IPS DF 6.9 (cell line): ENCODE measurements around the gene ME1.

Experiments
- DNase-seq: peaks from one replicate; pipeline ENCODE4 v3.0.0-alpha.2; 2013; ENCODE audit warnings: low read depth, low spot score
- H3K27ac ChIP-seq: one replicate; pipeline ENCODE4 v1.5.1; 2013; ENCODE audit warnings: low read length, control low read depth
- H3K27me3 ChIP-seq: 2 replicates; pipeline ENCODE4 v1.6.1; 2013; ENCODE audit warnings: mild to moderate bottlenecking, low read length; ENCODE audit not compliant: control insufficient read depth, insufficient read depth
- H3K36me3 ChIP-seq: 2 replicates; pipeline ENCODE4 v1.6.1; 2013; ENCODE audit warnings: low read length; ENCODE audit not compliant: control insufficient read depth, insufficient read depth
- H3K4me1 ChIP-seq: 2 replicates; pipeline ENCODE4 v1.6.1; 2013; ENCODE audit warnings: low read length; ENCODE audit not compliant: control insufficient read depth, insufficient read depth
- H3K4me3 ChIP-seq: 2 replicates; pipeline ENCODE4 v1.5.1; 2013; ENCODE audit warnings: mild to moderate bottlenecking, low read length
- H3K9me3 ChIP-seq: 2 replicates; pipeline ENCODE4 v1.6.1; 2013; ENCODE audit warnings: low read length, inconsistent platforms; ENCODE audit not compliant: control insufficient read depth, insufficient read depth
- WGBS: extraction: QIAGEN DNeasy Blood & Tissue Kit; methylation state at CpG from one replicate; pipeline ENCODE4 v1.1.7; 2013; ENCODE audit warnings: mixed read lengths, missing lambda C conversion rate; ENCODE audit not compliant: insufficient read length, insufficient coverage; 5-methylcytosine and 5-hydroxymethylcytosine counted together

The ME1 gene

DNA sequence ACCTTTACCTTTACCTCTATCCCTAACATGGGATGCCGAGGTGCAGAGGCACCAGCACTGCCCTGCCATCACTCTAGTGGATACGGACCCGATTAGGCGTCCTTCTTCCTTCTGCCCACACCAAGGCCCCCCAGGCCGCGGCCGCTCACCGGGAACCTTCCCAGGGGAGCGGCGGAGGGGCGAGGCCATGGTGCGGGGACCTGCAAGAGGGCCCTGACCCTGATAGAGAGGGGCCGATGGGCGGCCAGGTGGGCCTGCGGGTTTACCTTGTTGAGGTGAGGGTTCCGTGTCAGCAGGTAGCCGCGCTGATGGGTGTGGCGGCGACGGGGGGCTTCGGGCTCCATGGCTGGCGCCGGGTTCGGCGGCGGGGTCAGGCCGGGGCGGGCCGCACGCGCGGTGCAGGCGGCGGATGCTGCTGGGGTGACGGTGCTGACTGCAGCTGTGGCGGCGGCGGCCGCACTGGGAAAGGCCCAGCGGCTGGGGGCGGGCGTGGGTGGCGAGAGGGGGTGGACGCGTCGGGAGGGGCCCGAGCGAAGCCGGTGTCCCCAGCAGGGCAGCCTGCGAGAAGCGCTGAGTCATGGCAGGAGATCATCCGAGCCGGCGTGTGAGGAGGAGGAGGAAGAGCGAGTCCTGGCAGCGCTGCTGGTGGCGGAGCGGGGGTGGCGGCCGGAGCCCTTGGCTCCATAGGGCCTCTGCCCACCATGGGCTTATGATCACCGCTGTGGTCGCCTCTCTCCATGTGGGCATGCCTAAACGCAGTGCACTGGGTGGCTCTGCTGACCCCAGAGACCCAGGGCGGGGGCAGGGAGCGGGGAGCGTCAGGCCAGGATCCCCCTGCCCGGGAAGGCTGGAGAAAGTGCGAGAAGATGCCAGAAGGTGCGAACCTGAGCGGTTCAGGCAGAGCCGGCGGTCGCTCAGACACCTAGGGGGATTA is at the start of gene ME1:
Gene ME1 (minus strand): TSS at position 441 of the 934 bp plus-strand sequence. CDS start 97 bp downstream, at position 344.
- Histone ChIP-seq H3K9me3 (no peaks in the 10 kb centered on the region), H3K4me1 (no peaks in the 10 kb centered on the region; the same call in 1 of the 2 replicates), H3K36me3 (no peaks in the 10 kb centered on the region), H3K4me3 (peak within 1 kb of the TSS; percentile 58; the same call in 1 of the 2 replicates), H3K27me3 (no peaks in the 10 kb centered on the region), H3K27ac (no peak within 1 kb of the TSS)
- no peak for DNase-seq
- no CpG with 5 or more reads among the region's 74 CpGs for WGBS

DNA sequence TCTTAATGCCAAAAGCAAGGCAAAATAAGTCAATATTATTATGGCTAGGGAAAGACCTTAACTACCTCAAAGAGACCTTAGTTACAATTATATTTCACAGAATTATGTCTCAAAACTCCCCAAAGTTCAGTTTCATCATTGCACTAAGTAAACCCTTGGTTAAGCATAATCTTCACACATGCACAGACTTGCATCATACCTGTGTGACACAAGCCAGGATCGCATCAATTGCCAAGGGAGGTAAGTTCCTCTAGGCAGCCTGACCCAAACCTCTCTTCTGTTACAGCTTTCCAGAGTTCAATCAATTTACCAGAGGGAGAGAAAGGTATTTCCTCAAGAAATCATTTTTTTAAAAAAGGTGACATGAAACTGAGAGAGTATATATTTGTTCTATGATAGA is 49.6 kb upstream of the ME1 start:
- no peak overlapping the region for H3K4me3 ChIP-seq
- DNase-seq, result no peak
- no CpG with 5 or more reads among the region's 1 CpG for WGBS
- no peaks in the 10 kb centered on the region for H3K4me1 ChIP-seq
- no peak overlapping the region for H3K27ac ChIP-seq
- H3K36me3 ChIP-seq, result no peaks in the 10 kb centered on the region
- H3K9me3 ChIP-seq, result no peaks in the 10 kb centered on the region
- no peaks in the 10 kb centered on the region for H3K27me3 ChIP-seq

DNA sequence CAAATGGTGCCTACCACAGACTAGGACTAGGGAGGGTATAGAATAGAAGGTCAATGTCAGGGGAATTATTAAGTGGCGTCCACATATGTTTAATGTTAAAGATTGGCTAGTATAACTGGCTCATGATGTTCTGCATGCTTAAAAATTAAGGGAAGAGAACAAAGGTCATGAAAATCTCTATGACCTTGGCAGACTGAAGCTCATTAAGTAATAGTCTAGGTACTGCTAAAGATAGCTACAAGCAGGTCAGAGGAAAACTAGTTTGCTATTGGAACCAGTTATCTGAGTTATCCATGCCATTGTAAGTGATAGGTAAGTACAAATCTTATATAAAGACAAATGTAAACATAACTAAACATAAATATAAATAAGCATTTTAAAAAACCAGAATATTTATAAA is 48.5 kb upstream of the ME1 start:
- H3K9me3 ChIP-seq, result no peaks in the 10 kb centered on the region
- no peaks in the 10 kb centered on the region for H3K27me3 ChIP-seq
- no CpG with 5 or more reads among the region's 1 CpG for WGBS
- H3K27ac ChIP-seq, result no peak overlapping the region
- H3K4me1 ChIP-seq, result no peaks in the 10 kb centered on the region
- no peak for DNase-seq
- H3K36me3 ChIP-seq, result no peaks in the 10 kb centered on the region
- no peak overlapping the region for H3K4me3 ChIP-seq

DNA sequence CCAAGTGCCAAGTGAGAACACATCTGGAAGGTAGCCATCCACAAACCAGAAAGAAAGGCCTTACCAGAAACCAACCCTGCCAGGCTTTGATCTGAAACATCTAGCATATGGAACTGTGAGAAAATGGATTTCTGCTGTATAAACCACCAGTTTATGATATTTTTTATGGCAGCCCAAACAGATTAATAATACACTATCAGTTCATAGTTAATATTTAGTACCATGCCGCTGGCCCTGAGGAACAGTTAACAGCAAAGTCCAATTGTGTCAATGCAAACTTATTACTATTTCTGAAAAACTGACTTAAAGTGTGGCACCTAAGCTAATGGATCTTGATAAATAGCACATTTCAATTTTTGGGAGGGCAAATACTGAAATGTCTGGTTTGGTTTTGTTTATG is 46.1 kb upstream of the ME1 start:
- no peaks in the 10 kb centered on the region for H3K4me1 ChIP-seq
- H3K27ac ChIP-seq, result no peak overlapping the region
- H3K4me3 ChIP-seq, result no peak overlapping the region
- no peak for DNase-seq
- no CpG with 5 or more reads among the region's 1 CpG for WGBS
- H3K9me3 ChIP-seq, result no peaks in the 10 kb centered on the region
- H3K27me3 ChIP-seq, result no peaks in the 10 kb centered on the region
- no peaks in the 10 kb centered on the region for H3K36me3 ChIP-seq

DNA sequence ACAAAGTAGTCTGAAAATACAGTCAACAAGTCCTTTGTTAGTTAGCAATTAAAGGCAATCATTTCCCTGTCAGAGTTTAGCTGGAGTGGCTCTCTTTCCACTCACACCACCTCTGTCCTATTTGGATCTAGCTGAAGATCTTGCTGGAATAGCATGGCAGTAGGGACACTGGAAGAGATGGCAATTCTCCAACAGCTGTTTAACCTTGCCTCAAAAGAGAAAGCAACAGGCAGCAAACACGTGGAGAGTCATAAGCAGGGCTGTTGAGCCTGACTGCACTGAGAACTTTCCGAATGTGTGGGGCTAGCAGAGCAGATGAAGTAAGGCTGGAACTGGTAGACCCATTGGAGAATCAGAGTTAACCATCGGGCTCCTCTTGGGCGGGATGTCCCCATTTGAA is 43.5 kb upstream of the ME1 start:
- no peak for DNase-seq
- no CpG with 5 or more reads among the region's 4 CpGs for WGBS
- H3K4me1 ChIP-seq, result no peaks in the 10 kb centered on the region
- no peak overlapping the region for H3K4me3 ChIP-seq
- no peak overlapping the region for H3K27ac ChIP-seq
- no peaks in the 10 kb centered on the region for H3K9me3 ChIP-seq
- H3K27me3 ChIP-seq, result no peaks in the 10 kb centered on the region
- no peaks in the 10 kb centered on the region for H3K36me3 ChIP-seq

DNA sequence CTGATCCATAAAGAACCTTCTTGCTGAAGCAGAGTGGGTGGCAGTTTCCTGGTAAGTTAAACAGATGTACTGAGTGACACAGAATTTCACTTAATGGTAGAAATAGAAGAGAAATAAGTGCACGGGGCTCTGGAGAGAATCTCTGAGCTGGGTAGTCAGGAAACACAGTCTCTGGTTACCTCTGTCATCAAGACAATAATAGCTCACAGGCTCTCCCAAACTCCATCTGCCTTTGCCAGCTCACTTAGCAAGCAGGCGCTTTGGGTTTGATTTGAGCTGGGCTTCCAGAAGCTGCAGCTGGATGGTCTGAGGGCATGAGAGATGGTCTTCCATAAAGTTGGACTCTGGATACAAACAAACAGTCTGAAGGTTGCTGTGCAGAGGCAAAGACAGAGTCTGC is 41.9 kb upstream of the ME1 start:
- Histone ChIP-seq H3K27me3 (no peaks in the 10 kb centered on the region), H3K4me1 (no peaks in the 10 kb centered on the region), H3K9me3 (no peaks in the 10 kb centered on the region), H3K36me3 (no peaks in the 10 kb centered on the region), H3K4me3 (no peak overlapping the region), H3K27ac (no peak overlapping the region)
- no CpG with 5 or more reads among the region's 2 CpGs for WGBS
- DNase-seq, result no peak

DNA sequence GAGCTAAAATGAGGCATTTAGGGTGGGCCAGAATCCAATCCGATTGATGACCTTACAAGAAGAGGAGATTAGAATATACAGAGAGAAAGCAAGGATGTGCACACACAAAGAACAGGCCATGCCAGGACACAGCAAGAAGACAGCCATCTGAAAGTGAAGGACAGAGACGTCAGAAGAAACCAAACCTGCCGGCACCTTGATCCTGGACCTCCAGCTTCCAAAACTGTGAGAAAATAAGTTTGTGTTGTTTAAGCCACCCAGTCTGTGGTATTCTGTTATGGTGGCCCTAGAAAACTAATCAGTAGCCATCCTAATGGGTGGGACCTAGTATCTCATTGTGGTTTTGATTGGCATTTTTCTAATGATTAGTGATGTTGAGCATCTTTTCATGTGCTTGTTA is 39.7 kb upstream of the ME1 start:
- no peaks in the 10 kb centered on the region for H3K36me3 ChIP-seq
- no peak for DNase-seq
- H3K9me3 ChIP-seq, result no peaks in the 10 kb centered on the region
- H3K27me3 ChIP-seq, result no peaks in the 10 kb centered on the region
- H3K27ac ChIP-seq, result no peak overlapping the region
- no CpG with 5 or more reads among the region's 3 CpGs for WGBS
- no peaks in the 10 kb centered on the region for H3K4me1 ChIP-seq
- H3K4me3 ChIP-seq, result no peak overlapping the region

DNA sequence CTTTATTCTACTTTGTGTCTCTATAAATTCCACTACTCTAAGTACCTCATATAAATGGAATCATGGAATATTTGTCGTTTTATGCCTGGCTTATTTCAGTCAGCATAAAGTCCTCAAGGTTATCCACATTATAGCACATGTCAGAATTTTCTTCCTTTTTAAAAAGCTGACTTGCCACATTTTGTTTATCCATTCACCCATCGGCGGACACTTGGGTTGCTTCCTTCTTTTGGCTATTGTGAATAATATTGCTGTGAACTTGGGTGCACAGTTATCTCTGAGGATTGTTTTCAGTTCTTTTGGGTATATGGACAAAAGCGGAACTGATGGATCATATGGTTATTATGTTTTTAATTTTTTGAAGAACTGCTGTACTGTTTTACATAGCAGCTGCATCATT is 39.1 kb upstream of the ME1 start:
- no peaks in the 10 kb centered on the region for H3K4me1 ChIP-seq
- WGBS, result no CpG with 5 or more reads among the region's 4 CpGs
- no peak for DNase-seq
- no peaks in the 10 kb centered on the region for H3K9me3 ChIP-seq
- no peaks in the 10 kb centered on the region; the same call in 1 of the 2 replicates for H3K27me3 ChIP-seq
- no peak overlapping the region for H3K27ac ChIP-seq
- H3K4me3 ChIP-seq, result no peak overlapping the region
- H3K36me3 ChIP-seq, result no peaks in the 10 kb centered on the region

DNA sequence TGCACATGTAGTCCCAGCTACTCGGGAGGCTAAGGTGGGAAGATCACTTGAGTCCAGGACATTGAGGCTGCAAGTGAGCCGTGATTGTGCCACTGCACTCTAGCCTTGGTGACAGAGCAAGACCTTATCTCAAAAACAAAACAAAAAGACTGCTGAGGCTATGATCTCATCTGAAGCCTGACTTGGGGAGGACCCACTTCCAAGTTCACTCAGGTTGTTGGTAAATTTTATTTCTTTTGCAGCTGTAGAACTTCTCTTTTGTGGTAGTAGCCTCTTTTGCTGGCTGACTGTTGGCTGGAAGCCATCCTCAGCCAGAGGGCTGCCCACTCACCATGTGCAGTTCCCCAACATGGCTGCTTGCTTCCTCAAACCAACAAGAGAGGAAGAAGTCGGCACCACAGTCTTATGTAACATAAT is 36.8 kb upstream of the ME1 start:
- WGBS, result no CpG with 5 or more reads among the region's 3 CpGs
- Histone ChIP-seq H3K36me3 (no peaks in the 10 kb centered on the region), H3K27ac (no peak overlapping the region), H3K4me1 (no peaks in the 10 kb centered on the region; the same call in 1 of the 2 replicates), H3K27me3 (peaks cover 1% of the 10 kb centered on the region; the same call in 1 of the 2 replicates), H3K4me3 (no peak overlapping the region), H3K9me3 (no peaks in the 10 kb centered on the region)
- DNase-seq, result no peak

DNA sequence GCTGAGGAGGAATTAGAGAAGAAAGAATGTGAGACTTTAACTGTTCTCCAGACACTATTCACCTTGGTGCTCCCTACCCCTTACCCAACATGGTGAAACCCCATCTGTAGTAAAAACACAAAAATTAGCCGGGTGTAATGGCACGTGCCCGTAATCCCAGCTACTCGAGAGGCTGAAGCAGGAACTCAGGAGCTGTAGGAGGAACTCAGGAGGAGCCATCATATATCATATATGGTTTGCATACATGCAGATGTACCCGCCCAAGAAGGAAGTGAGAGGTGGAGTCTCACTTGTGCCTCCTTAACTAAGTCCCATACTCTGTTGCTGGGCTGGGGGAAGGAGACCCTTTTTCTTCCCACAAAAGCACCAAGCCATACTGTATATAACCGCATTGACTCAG is 35.5 kb upstream of the ME1 start:
- Histone ChIP-seq H3K9me3 (no peaks in the 10 kb centered on the region), H3K36me3 (no peaks in the 10 kb centered on the region), H3K27ac (no peak overlapping the region), H3K27me3 (peaks cover 5% of the 10 kb centered on the region; the same call in 1 of the 2 replicates), H3K4me1 (no peaks in the 10 kb centered on the region; the same call in 1 of the 2 replicates), H3K4me3 (no peak overlapping the region)
- no CpG with 5 or more reads among the region's 6 CpGs for WGBS
- no peak for DNase-seq
